Esophagus muscularis mucosa (tissue), 4 donors: ENCODE data around the gene REPS2.

ENCODE experiments used
- CTCF ChIP-seq, 3 experiments: fragments of 200-600 bp in 2 of 3; fragments of 450-650 bp in 1 of 3; sonication (generic) in 2 of 3; IDR thresholded peaks; one replicate each; pipeline ENCODE4 v1.5.1; 2017 to 2019; ENCODE audit warnings: antibody characterized with exemption in 3 of 3, mild to moderate bottlenecking in 2 of 3, moderate library complexity in 1 of 3
- EP300 ChIP-seq: sonication (generic); formaldehyde crosslinking; IDR thresholded peaks from one replicate; pipeline ENCODE4 v1.6.1; 2017; ENCODE audit warnings: antibody characterized with exemption
- POLR2A ChIP-seq: fragments of 450-650 bp; IDR thresholded peaks from one replicate; pipeline ENCODE4 v1.6.1; 2017; ENCODE audit warnings: antibody characterized with exemption, moderate library complexity, mild to moderate bottlenecking, low read depth
- POLR2AphosphoS5 ChIP-seq, 2 donors: sonication (generic); formaldehyde crosslinking; IDR thresholded peaks; one replicate each; pipeline ENCODE4 v1.6.1; 2017; ENCODE audit warnings: antibody characterized with exemption in 2 of 2

- TF ChIP-seq CTCF (IDR thresholded peaks at IDR 0.05) (no peak), POLR2AphosphoS5 (IDR thresholded peaks at IDR 0.05) (no peak), POLR2A (no peak), EP300 (no peak)
Measured at GRCh38 chrX:17030092-17030491, 83.6 kb downstream of the REPS2 start.
